Keratinocyte (primary cell): ENCODE data around the gene SYNJ1. TPM values are rescaled to one million over a fixed set of nuclear protein-coding genes. Genes with fewer than 3 reads are reported as not detected.

Source experiments
- DNase-seq: peaks from one replicate; pipeline ENCODE4 v3.0.0-alpha.2; 2011; ENCODE audit warnings: low read depth, missing footprints, low spot score
- FAIRE-seq: peaks from 2 replicates; lab custom pipeline; 2011; peaks lifted over from hg19 to GRCh38; lab: Jason Lieb, UNC
- H2AFZ ChIP-seq: 2 replicates; pipeline ENCODE4 v1.6.0; 2012; ENCODE audit warnings: low read length, control low read depth, inconsistent platforms; ENCODE audit not compliant: control insufficient read depth
- H3K27ac ChIP-seq: 2 replicates; pipeline ENCODE4 v1.5.1; 2011; ENCODE audit warnings: low read length; ENCODE audit not compliant: control insufficient read depth, insufficient read depth
- H3K27me3 ChIP-seq: 3 replicates; pipeline ENCODE4 v1.6.0; 2011; ENCODE audit warnings: low read length; ENCODE audit not compliant: control insufficient read depth, insufficient read depth; ENCODE audit errors: extremely low read depth
- H3K36me3 ChIP-seq, 2 experiments: 2 replicates in 1 of 2; 3 replicates in 1 of 2; pipeline ENCODE4 v1.5.1; 2011; ENCODE audit warnings: low read length in 2 of 2, mild to moderate bottlenecking in 1 of 2; ENCODE audit not compliant: control insufficient read depth in 2 of 2, insufficient read depth in 2 of 2; ENCODE audit errors: extremely low read depth in 1 of 2
- H3K4me1 ChIP-seq: 3 replicates; pipeline ENCODE4 v1.5.1; 2011; ENCODE audit warnings: low read length; ENCODE audit not compliant: control insufficient read depth, insufficient read depth; ENCODE audit errors: extremely low read depth
- H3K4me2 ChIP-seq: 3 replicates; pipeline ENCODE4 v1.6.0; 2011; ENCODE audit warnings: low read depth, low read length; ENCODE audit not compliant: control insufficient read depth, insufficient read depth; ENCODE audit errors: extremely low read depth
- H3K4me3 ChIP-seq, 3 experiments: fragments of 200-600 bp in 1 of 3; sonication (generic) in 1 of 3; 2 replicates in 2 of 3; 3 replicates in 1 of 3; pipeline ENCODE4 v1.5.1; 2011 to 2016; ENCODE audit warnings: low read length in 3 of 3, mild to moderate bottlenecking in 3 of 3, control low read depth in 2 of 3, inconsistent platforms in 1 of 3, low read depth in 1 of 3, mixed read lengths in 1 of 3, mixed run types in 1 of 3, moderate library complexity in 1 of 3; ENCODE audit not compliant: control insufficient read depth in 2 of 3, insufficient read depth in 2 of 3; ENCODE audit errors: extremely low read depth in 1 of 3
- H3K79me2 ChIP-seq: 2 replicates; pipeline ENCODE4 v1.6.0; 2012; ENCODE audit warnings: low read length; ENCODE audit not compliant: control insufficient read depth, insufficient read depth
- H3K9ac ChIP-seq: 3 replicates; pipeline ENCODE4 v1.6.0; 2011; ENCODE audit warnings: low read length; ENCODE audit not compliant: control insufficient read depth, insufficient read depth; ENCODE audit errors: extremely low read depth
- H3K9me1 ChIP-seq: 3 replicates; pipeline ENCODE4 v1.6.0; 2011; ENCODE audit warnings: low read length; ENCODE audit not compliant: control insufficient read depth, insufficient read depth; ENCODE audit errors: extremely low read depth
- H3K9me3 ChIP-seq: 2 replicates; pipeline ENCODE4 v1.5.1; 2012; ENCODE audit warnings: low read depth, low read length; ENCODE audit not compliant: control insufficient read depth
- H4K20me1 ChIP-seq: 3 replicates; pipeline ENCODE4 v1.6.0; 2011; ENCODE audit warnings: low read length; ENCODE audit not compliant: control insufficient read depth, insufficient read depth; ENCODE audit errors: extremely low read depth
- CTCF ChIP-seq, 3 experiments: IDR thresholded peaks in 1 of 3; conservative IDR thresholded peaks in 1 of 3; optimal IDR thresholded peaks in 1 of 3; 2 replicates in 2 of 3; 3 replicates in 1 of 3; pipeline versions ENCODE3 to v1.5.1; 2011; ENCODE audit warnings: low read length in 3 of 3, mild to moderate bottlenecking in 3 of 3, moderate library complexity in 2 of 3, control low read depth in 1 of 3, inconsistent platforms in 1 of 3; ENCODE audit not compliant: insufficient read depth in 2 of 3; ENCODE audit errors: extremely low read depth in 1 of 3
- EZH2 ChIP-seq: IDR thresholded peaks from one replicate; pipeline ENCODE4 v1.6.1; 2012; ENCODE audit warnings: inconsistent platforms, mild to moderate bottlenecking, low read length, moderate library complexity
- dilution Hi-C: fragments of 300-500 bp; cut with MboI; formaldehyde crosslinking; loops from one replicate; pipeline ENCODE4 v1.7.0; 2020; ENCODE audit warnings: low sequenced_read_pairs; ENCODE audit not compliant: extremely low pct_ligation_motif_present
- polyA plus RNA-seq, 5 experiments: library from polyadenylated mRNA; depleted of rRNA in 3 of 5; stranded (reverse) in 3 of 5; stranded (forward) in 1 of 5; unstranded in 1 of 5; fragments of >200 nt; gene quantifications; 1 replicate in 1 of 5; 2 replicates in 3 of 5; 3 replicates in 1 of 5; pipeline versions ENCODE4 v1.2.1 to v1.2.3, GENCODE V29; 2011 to 2012; ENCODE audit warnings: missing spikeins in 2 of 5, low read depth in 1 of 5, low replicate concordance in 1 of 5

The SYNJ1 gene
- polyA plus RNA-seq, 1 donor (not counting 4 experiments of a cell fraction or from before 2014, with no cell fraction given): 4.9 TPM

GRCh38 chr21:32592929-32593502 lies 134.8 kb downstream of the SYNJ1 start:
- Histone ChIP-seq H3K9ac (no peak overlapping the region), H3K4me2 (no peak overlapping the region), H3K27ac (no peak overlapping the region), H3K36me3 (no peaks in the 10 kb centered on the region), H4K20me1 (no peaks in the 10 kb centered on the region), H3K9me3 (no peaks in the 10 kb centered on the region), H3K79me2 (no peaks in the 10 kb centered on the region), H2AFZ (no peak overlapping the region), H3K4me3 (no peak overlapping the region), H3K9me1 (no peaks in the 10 kb centered on the region), H3K4me1 (peaks cover 12% of the 10 kb centered on the region), H3K27me3 (no peaks in the 10 kb centered on the region)
- dilution Hi-C loops: no loop called here
- FAIRE-seq (no peak), DNase-seq (no peak)
- no peak for TF ChIP-seq CTCF (optimal IDR thresholded peaks at IDR 0.05 in 1 of 3, IDR thresholded peaks at IDR 0.05 in 1 of 3, conservative IDR thresholded peaks at IDR 0.05 in 1 of 3; ENCODE audit: extremely low read depth in 1 of 3, insufficient read depth in 2 of 3, low read length in 3 of 3)

GRCh38 chr21:32590130-32590529 lies 137.7 kb downstream of the SYNJ1 start:
- H3K9me1 ChIP-seq: no peaks in the 10 kb centered on the region
- no peak overlapping the region for H2AFZ ChIP-seq

More at GRCh38 chr21:32590130-32590529, 137.7 kb downstream of the SYNJ1 start:
- TF ChIP-seq EZH2 (no peak), CTCF (optimal IDR thresholded peaks at IDR 0.05 in 1 of 3, IDR thresholded peaks at IDR 0.05 in 1 of 3, conservative IDR thresholded peaks at IDR 0.05 in 1 of 3; ENCODE audit: extremely low read depth in 1 of 3, insufficient read depth in 2 of 3, low read length in 3 of 3) (no peak)
- no peak overlapping the region for H3K4me3 ChIP-seq
- dilution Hi-C loops: no loop called here
- H4K20me1 ChIP-seq: no peaks in the 10 kb centered on the region
- DNase-seq: no peak
- H3K4me2 ChIP-seq: no peak overlapping the region
- H3K79me2 ChIP-seq: no peaks in the 10 kb centered on the region
- FAIRE-seq: no peak
- H3K36me3 ChIP-seq: no peaks in the 10 kb centered on the region
- no peak overlapping the region for H3K9ac ChIP-seq
- no peaks in the 10 kb centered on the region for H3K27me3 ChIP-seq
- H3K27ac ChIP-seq: no peak overlapping the region
- no peaks in the 10 kb centered on the region for H3K9me3 ChIP-seq
- no peaks in the 10 kb centered on the region for H3K4me1 ChIP-seq
